ENCODE measurements around the gene CALN1. TPM values are rescaled to one million over a fixed set of nuclear protein-coding genes. Genes with fewer than 3 reads are reported as not detected.

CALN1 gene
- polyA plus RNA-seq, 1 donor from 2014 or later, result 7.8 TPM

DNA sequence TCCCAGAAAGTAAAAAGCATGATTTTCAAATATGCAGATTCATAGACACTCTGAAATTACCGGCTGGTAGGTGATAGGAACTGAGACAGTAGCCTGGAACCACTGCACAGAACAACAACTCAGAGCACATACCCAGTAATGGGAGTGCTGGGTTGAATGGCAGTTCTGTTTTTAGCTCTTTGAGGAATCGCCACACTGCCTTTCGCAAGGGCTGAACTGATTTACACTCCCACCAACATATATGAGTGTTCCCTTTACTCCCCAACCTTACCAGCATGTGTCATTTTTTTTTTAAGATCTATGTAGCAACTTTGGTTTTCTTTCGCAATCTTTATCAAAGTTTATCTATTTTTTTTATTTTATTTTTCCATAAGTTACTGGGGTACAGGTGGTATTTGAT is 358.8 kb downstream of the CALN1 start:
- no peaks in the 10 kb centered on the region for H3F3A ChIP-seq (ENCODE audit: insufficient read depth, low read length, poor library complexity, severe bottlenecking)
- H3K27me3 ChIP-seq (ENCODE audit: insufficient read depth, low read depth, low read length), result no peaks in the 10 kb centered on the region
- H3K4me2 ChIP-seq (ENCODE audit: low read length), result no peak overlapping the region
- H2AFZ ChIP-seq (ENCODE audit: low read depth, low read length), result no peak overlapping the region
- no peaks in the 10 kb centered on the region for H3K9me3 ChIP-seq (ENCODE audit: low read length)
- H3K9ac ChIP-seq (ENCODE audit: low read length), result no peak overlapping the region
- no peaks in the 10 kb centered on the region for H4K20me1 ChIP-seq (ENCODE audit: insufficient read depth)
- no peaks in the 10 kb centered on the region for H3K9me2 ChIP-seq (ENCODE audit: insufficient read depth, low read length)
- H3K36me3 ChIP-seq (ENCODE audit: insufficient read depth, low read length), result no peaks in the 10 kb centered on the region
- H3K4me3 ChIP-seq (ENCODE audit: low read length), result no peak overlapping the region
- no peaks in the 10 kb centered on the region for H3K79me2 ChIP-seq (replicated peaks; ENCODE audit: insufficient read depth, low read length)
- no peak overlapping the region for H3K27ac ChIP-seq (ENCODE audit: low read length)
- no peak for TF ChIP-seq POLR2AphosphoS5 (IDR thresholded peaks at IDR 0.05)
- TF ChIP-seq RAD21 (conservative IDR thresholded peaks at IDR 0.05), result no peak
- TF ChIP-seq TAF1 (IDR thresholded peaks at IDR 0.05; ENCODE audit: low read depth), result no peak
- TF ChIP-seq, protein P1, sequence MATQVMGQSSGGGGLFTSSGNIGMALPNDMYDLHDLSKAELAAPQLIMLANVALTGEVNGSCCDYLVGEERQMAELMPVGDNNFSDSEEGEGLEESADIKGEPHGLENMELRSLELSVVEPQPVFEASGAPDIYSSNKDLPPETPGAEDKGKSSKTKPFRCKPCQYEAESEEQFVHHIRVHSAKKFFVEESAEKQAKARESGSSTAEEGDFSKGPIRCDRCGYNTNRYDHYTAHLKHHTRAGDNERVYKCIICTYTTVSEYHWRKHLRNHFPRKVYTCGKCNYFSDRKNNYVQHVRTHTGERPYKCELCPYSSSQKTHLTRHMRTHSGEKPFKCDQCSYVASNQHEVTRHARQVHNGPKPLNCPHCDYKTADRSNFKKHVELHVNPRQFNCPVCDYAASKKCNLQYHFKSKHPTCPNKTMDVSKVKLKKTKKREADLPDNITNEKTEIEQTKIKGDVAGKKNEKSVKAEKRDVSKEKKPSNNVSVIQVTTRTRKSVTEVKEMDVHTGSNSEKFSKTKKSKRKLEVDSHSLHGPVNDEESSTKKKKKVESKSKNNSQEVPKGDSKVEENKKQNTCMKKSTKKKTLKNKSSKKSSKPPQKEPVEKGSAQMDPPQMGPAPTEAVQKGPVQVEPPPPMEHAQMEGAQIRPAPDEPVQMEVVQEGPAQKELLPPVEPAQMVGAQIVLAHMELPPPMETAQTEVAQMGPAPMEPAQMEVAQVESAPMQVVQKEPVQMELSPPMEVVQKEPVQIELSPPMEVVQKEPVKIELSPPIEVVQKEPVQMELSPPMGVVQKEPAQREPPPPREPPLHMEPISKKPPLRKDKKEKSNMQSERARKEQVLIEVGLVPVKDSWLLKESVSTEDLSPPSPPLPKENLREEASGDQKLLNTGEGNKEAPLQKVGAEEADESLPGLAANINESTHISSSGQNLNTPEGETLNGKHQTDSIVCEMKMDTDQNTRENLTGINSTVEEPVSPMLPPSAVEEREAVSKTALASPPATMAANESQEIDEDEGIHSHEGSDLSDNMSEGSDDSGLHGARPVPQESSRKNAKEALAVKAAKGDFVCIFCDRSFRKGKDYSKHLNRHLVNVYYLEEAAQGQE (IDR thresholded peaks at IDR 0.05; ENCODE audit: borderline replicate concordance), result no peak
- no peak for TF ChIP-seq EZH2 (IDR thresholded peaks at IDR 0.05; ENCODE audit: borderline replicate concordance, insufficient read depth, low read length, poor library complexity, severe bottlenecking)
- TF ChIP-seq MXI1 (conservative IDR thresholded peaks at IDR 0.05; ENCODE audit: poor library complexity, severe bottlenecking), result no peak
- TF ChIP-seq SMC3 (conservative IDR thresholded peaks at IDR 0.05; ENCODE audit: poor library complexity), result no peak
- TF ChIP-seq, protein P2, sequence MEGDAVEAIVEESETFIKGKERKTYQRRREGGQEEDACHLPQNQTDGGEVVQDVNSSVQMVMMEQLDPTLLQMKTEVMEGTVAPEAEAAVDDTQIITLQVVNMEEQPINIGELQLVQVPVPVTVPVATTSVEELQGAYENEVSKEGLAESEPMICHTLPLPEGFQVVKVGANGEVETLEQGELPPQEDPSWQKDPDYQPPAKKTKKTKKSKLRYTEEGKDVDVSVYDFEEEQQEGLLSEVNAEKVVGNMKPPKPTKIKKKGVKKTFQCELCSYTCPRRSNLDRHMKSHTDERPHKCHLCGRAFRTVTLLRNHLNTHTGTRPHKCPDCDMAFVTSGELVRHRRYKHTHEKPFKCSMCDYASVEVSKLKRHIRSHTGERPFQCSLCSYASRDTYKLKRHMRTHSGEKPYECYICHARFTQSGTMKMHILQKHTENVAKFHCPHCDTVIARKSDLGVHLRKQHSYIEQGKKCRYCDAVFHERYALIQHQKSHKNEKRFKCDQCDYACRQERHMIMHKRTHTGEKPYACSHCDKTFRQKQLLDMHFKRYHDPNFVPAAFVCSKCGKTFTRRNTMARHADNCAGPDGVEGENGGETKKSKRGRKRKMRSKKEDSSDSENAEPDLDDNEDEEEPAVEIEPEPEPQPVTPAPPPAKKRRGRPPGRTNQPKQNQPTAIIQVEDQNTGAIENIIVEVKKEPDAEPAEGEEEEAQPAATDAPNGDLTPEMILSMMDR (IDR thresholded peaks at IDR 0.05; ENCODE audit: poor library complexity, severe bottlenecking), result no peak
- TF ChIP-seq EP300 (conservative IDR thresholded peaks at IDR 0.05; ENCODE audit: poor library complexity, severe bottlenecking), result no peak

DNA sequence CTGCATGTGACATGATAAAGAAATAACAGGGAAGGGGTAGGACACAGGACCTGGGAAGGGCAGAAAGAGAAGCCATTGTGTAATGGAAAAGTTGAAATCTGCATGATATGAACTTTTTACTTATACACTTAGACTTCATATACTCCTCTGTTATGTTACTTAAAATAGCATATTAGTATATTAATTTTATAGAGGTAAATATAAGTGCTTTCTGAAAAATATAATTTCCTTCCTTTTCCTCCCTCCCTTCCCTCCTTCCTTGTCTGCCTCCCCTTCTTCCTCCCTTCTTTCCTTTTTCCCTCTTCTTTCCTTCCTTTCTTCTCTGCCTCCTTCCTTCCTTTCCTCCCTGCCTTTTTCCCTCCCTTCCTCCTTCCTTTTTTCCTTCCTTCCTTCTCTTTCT is 363.7 kb downstream of the CALN1 start:
- Histone ChIP-seq H3K79me2 (replicated peaks; ENCODE audit: insufficient read depth, low read length) (no peaks in the 10 kb centered on the region), H3K27ac (ENCODE audit: low read length) (no peak overlapping the region), H3K4me3 (ENCODE audit: low read length) (no peak overlapping the region), H2AFZ (ENCODE audit: low read depth, low read length) (no peak overlapping the region), H3K36me3 (ENCODE audit: insufficient read depth, low read length) (no peaks in the 10 kb centered on the region), H3K9me2 (ENCODE audit: insufficient read depth, low read length) (no peaks in the 10 kb centered on the region), H3F3A (ENCODE audit: insufficient read depth, low read length, poor library complexity, severe bottlenecking) (no peaks in the 10 kb centered on the region), H3K9ac (ENCODE audit: low read length) (no peak overlapping the region), H3K27me3 (ENCODE audit: insufficient read depth, low read depth, low read length) (no peaks in the 10 kb centered on the region), H4K20me1 (ENCODE audit: insufficient read depth) (no peaks in the 10 kb centered on the region), H3K4me2 (ENCODE audit: low read length) (no peak overlapping the region), H3K9me3 (ENCODE audit: low read length) (no peaks in the 10 kb centered on the region)
- no peak for TF ChIP-seq RAD21 (conservative IDR thresholded peaks at IDR 0.05)
- no peak for TF ChIP-seq EZH2 (IDR thresholded peaks at IDR 0.05; ENCODE audit: borderline replicate concordance, insufficient read depth, low read length, poor library complexity, severe bottlenecking)
- TF ChIP-seq POLR2AphosphoS5 (IDR thresholded peaks at IDR 0.05), result no peak
- TF ChIP-seq TAF1 (IDR thresholded peaks at IDR 0.05; ENCODE audit: low read depth), result no peak
- TF ChIP-seq, protein P1 (IDR thresholded peaks at IDR 0.05; ENCODE audit: borderline replicate concordance), result no peak
- TF ChIP-seq, protein P2 (IDR thresholded peaks at IDR 0.05; ENCODE audit: poor library complexity, severe bottlenecking), result no peak
- TF ChIP-seq SMC3 (conservative IDR thresholded peaks at IDR 0.05; ENCODE audit: poor library complexity), result no peak
- TF ChIP-seq EP300 (conservative IDR thresholded peaks at IDR 0.05; ENCODE audit: poor library complexity, severe bottlenecking), result no peak
- no peak for TF ChIP-seq MXI1 (conservative IDR thresholded peaks at IDR 0.05; ENCODE audit: poor library complexity, severe bottlenecking)

All from neural cell (in vitro differentiated cells).